Astrocyte (in vitro differentiated cells and primary cell): Measurements from ENCODE around the gene LRRC23.

Source experiments
- EZH2 ChIP-seq: IDR thresholded peaks from 2 replicates; pipeline ENCODE4 v1.6.1; 2012; ENCODE audit warnings: mild to moderate bottlenecking, low read length, inconsistent platforms; ENCODE audit not compliant: insufficient read depth
- TF ChIP-seq, protein P1 (sequence below): IDR thresholded peaks from 2 replicates; pipeline ENCODE4 v1.5.1; 2011; ENCODE audit warnings: low read depth, mild to moderate bottlenecking, inconsistent platforms, low read length, moderate library complexity; ENCODE audit not compliant: insufficient read depth

DNA sequence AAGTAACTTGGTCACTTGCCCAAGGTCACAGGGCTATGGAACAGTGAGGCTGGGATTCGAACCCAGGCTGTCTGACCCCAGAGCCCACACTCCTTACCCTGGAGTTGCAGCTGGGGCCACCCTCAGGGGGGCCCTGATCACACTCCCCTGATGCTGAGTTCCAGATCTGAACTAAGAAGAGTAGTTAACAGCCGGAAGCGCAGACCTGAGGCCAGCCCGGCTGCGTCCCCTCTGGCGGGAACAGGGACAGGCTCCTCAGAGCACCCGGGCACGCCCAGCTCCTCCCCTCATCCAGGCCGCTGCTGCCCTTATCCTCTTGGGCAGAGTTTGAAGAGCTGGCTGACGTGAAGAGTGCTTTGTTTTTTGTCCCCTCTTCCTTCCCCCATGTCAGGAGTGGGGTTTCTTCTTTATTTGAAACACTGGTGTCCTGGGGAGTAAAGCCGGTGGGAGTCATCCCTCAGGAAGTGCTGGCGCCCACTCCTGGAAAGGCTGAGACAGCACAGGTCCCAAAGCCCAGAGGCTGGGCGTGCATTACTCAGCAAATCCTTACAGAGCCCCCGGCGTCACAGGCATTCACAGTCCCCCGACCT lies 57.2 kb downstream of the LRRC23 start:
- TF ChIP-seq, protein P1, sequence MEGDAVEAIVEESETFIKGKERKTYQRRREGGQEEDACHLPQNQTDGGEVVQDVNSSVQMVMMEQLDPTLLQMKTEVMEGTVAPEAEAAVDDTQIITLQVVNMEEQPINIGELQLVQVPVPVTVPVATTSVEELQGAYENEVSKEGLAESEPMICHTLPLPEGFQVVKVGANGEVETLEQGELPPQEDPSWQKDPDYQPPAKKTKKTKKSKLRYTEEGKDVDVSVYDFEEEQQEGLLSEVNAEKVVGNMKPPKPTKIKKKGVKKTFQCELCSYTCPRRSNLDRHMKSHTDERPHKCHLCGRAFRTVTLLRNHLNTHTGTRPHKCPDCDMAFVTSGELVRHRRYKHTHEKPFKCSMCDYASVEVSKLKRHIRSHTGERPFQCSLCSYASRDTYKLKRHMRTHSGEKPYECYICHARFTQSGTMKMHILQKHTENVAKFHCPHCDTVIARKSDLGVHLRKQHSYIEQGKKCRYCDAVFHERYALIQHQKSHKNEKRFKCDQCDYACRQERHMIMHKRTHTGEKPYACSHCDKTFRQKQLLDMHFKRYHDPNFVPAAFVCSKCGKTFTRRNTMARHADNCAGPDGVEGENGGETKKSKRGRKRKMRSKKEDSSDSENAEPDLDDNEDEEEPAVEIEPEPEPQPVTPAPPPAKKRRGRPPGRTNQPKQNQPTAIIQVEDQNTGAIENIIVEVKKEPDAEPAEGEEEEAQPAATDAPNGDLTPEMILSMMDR, result peak; percentile 61
- TF ChIP-seq EZH2, result no peak
